ENCODE measurements around the gene SOBP. TPM values are rescaled to one million over a fixed set of nuclear protein-coding genes. Genes with fewer than 3 reads are reported as not detected.

Gene SOBP
- total RNA-seq (6.1 and 6.6 TPM in 2 replicates), polyA plus RNA-seq (0.30 and 0.35 TPM in 2 replicates), polyA minus RNA-seq (0.85 and 1.2 TPM in 2 replicates), Bru-seq, nascent RNA (percentile 56 among the genes with signal in this experiment), BruChase-seq, experiment 1, labeled RNA remaining after a 6-hour chase (percentile 51 among the genes with signal in this experiment), BruChase-seq, experiment 2, labeled RNA remaining after a 2-hour chase (percentile 54 among the genes with signal in this experiment)
- polyA plus RNA-seq (2011; cell fraction: cytosol; rRNA removed), result 0.48 and 0.63 TPM in 2 replicates
- polyA plus RNA-seq (2011; cell fraction: nucleus; rRNA removed), result 1.5 TPM in 2 replicates
- polyA plus RNA-seq (2012), result 3.0 and 3.6 TPM in 2 replicates
- not detected for polyA minus RNA-seq (2011; cell fraction: cytosol; rRNA and poly(A)+ RNA removed)
- 4.0 and 5.7 TPM in 2 replicates for polyA minus RNA-seq (2011; cell fraction: nucleus; rRNA and poly(A)+ RNA removed)
- long read RNA-seq, partial matches to known transcripts, result 13 of 22 reads
- long read RNA-seq, other reads (novel, unspliced or antisense), result 9 of 22 reads

GRCh38 chr6:107489636-107490565 is at the start of gene SOBP:
Gene SOBP (plus strand): TSS chr6:107490117. CDS start chr6:107490617, 500 bp downstream.
- dilution Hi-C loops (cut with MboI; ENCODE audit: extremely low pct_ligation_motif_present, low sequenced_read_pairs) (no loop called here), intact Hi-C loops (cut with micrococcal nuclease) (loop anchor here (1.0 to 10.0 kb wide), 6 partner anchors 31 to 465 kb away; partner anchors contain the start of genes BEND3, MTRES1, PDSS2 and SEC63)
- Histone ChIP-seq H4K20me1 (replicated peaks; ENCODE audit: control insufficient read depth, extremely low read depth, insufficient read depth, low read length) (no peaks in the 10 kb centered on the region), H3K4me2 (ENCODE audit: insufficient read depth, low read length) (peak within 1 kb of the TSS; percentile 91), H3K27me3 (ENCODE audit: control insufficient read depth in 2 of 2, insufficient read depth in 2 of 2, low read length in 2 of 2) (peaks cover 13 to 22% of the 10 kb centered on the region in 2 experiments), H3K9me1 (replicated peaks; ENCODE audit: control insufficient read depth, extremely low read depth, insufficient read depth, low read length) (no peaks in the 10 kb centered on the region), H3K9ac (replicated peaks; ENCODE audit: extremely low read depth, insufficient read depth, low read length) (peak within 1 kb of the TSS; percentile 71), H2AFZ (ENCODE audit: low read depth, low read length) (peak within 1 kb of the TSS; percentile 99), H3K4me1 (ENCODE audit: control insufficient read depth, extremely low read depth, insufficient read depth, low read length) (peaks cover 50% of the 10 kb centered on the region), H3K27ac (ENCODE audit: insufficient read depth, low read depth, low read length) (peak within 1 kb of the TSS; percentile 59), H3K36me3 (ENCODE audit: control insufficient read depth in 2 of 2, extremely low read depth in 1 of 2, insufficient read depth in 2 of 2, low read length in 2 of 2) (no peaks in the 10 kb centered on the region), H3K4me3 (replicated peaks in 1 of 3; ENCODE audit: insufficient read depth in 1 of 3, low read depth in 1 of 3, low read length in 3 of 3) (peak within 1 kb of the TSS; percentile 61 to 99 (median 88)), H3K79me2 (ENCODE audit: control insufficient read depth, insufficient read depth, low read length) (peaks cover 1% of the 10 kb centered on the region), H3K9me3 (replicated peaks; ENCODE audit: control insufficient read depth, insufficient read depth, low read length) (no peaks in the 10 kb centered on the region)
- POLR2A ChIA-PET, result interaction anchor here (0.9 kb wide), 1 partner anchor 31 kb away, joined by 3 read pairs; the partner anchor contains the start of gene PDSS2
- CTCF ChIA-PET, result interaction anchor here (1.0 to 4.0 kb wide), 10 partner anchors 20 to 461 kb away, joined by 3 to 20 read pairs (median 4); partner anchors contain the start of genes MTRES1 and PDSS2
- FAIRE-seq, result peak; percentile 62
- BruUV-seq (replicated peaks), result no TSS peak
- peak; percentile 54 for DNase-seq (ENCODE audit: low read depth, low spot score)
- TF ChIP-seq EZH2 (IDR thresholded peaks at IDR 0.05; ENCODE audit: borderline replicate concordance, low read depth, low read length, severe bottlenecking), result no peak
- peak; percentile 2 to 13 for TF ChIP-seq CTCF (IDR thresholded peaks at IDR 0.05; ENCODE audit: extremely low read depth in 1 of 2, insufficient read depth in 1 of 2, low read depth in 1 of 2, low read length in 2 of 2)
- TF ChIP-seq POLR2AphosphoS5 (IDR thresholded peaks at IDR 0.05; ENCODE audit: insufficient read depth, low read depth, low read length), result no peak
